Left lung (tissue), 10 donors: ENCODE data around the gene ARHGAP15. TPM values are rescaled to one million over a fixed set of nuclear protein-coding genes. Genes with fewer than 3 reads are reported as not detected.

Experiments
- ATAC-seq: fragments of 200-7000 bp; cut with Tn5 transposase; one replicate; pipeline ENCODE4 v1.9.1; 2020; ENCODE audit warnings: moderate library complexity
- DNase-seq, 4 donors: peaks; one replicate each; pipeline ENCODE4 v3.0.0-alpha.2; 2013 to 2020
- H3K27ac ChIP-seq, 2 donors: fragments of 200-600 bp; sonication (generic) in 1 of 2; one replicate each; pipeline versions ENCODE4 v1.5.0 to v1.8.0; 2020 to 2021
- H3K27me3 ChIP-seq, 2 donors: fragments of 200-600 bp; sonication (generic) in 1 of 2; one replicate each; pipeline versions ENCODE4 v1.5.0 to v1.8.0; 2020 to 2021
- H3K36me3 ChIP-seq, 2 donors: fragments of 200-600 bp; sonication (generic) in 1 of 2; one replicate each; pipeline versions ENCODE4 v1.5.0 to v1.8.0; 2020 to 2021
- H3K4me1 ChIP-seq, 2 donors: fragments of 200-600 bp; one replicate each; pipeline ENCODE4 v1.8.0; 2021
- H3K4me3 ChIP-seq, 2 donors: fragments of 200-600 bp; sonication (generic) in 1 of 2; one replicate each; pipeline versions ENCODE4 v1.5.0 to v1.8.0; 2020 to 2021; ENCODE audit warnings: mild to moderate bottlenecking in 1 of 2
- H3K9me3 ChIP-seq, 2 donors: fragments of 200-600 bp; sonication (generic) in 1 of 2; one replicate each; pipeline versions ENCODE4 v1.5.0 to v1.8.0; 2020 to 2021
- intact Hi-C, 2 donors: fragments of 100-400 bp; cut with DNase I; formaldehyde crosslinking; loops; one replicate each; pipeline versions ENCODE4 v1.11.2 to v1.14.2; 2022
- polyA plus RNA-seq, 6 donors: library from polyadenylated mRNA; unstranded; fragments of 120-200 nt; gene quantifications; one replicate each; pipeline ENCODE4 v1.2.1, GENCODE V29; 2013; ENCODE audit not compliant: insufficient read length in 6 of 6
- total RNA-seq, 2 donors: library from RNA; stranded (reverse); fragmentation: NEBNext Ultra II Directional; extraction: Animal tissue kit (Norgen Biotek cat#: 25700); gene quantifications; one replicate each; pipeline ENCODE4 v1.2.1, GENCODE V29; 2021
- TF ChIP-seq, protein P1 (sequence below), 2 donors: fragments of 200-600 bp; sonication (generic) in 1 of 2; IDR thresholded peaks; one replicate each; pipeline versions ENCODE4 v1.5.0 to v1.8.0; 2021; ENCODE audit warnings: antibody characterized with exemption in 2 of 2
- donor health status: DM: no; HTN: yes; CAD: no.
- donor health status: DM: no; HTN: no; CAD: no.

Gene ARHGAP15
- total and polyA plus RNA-seq, 8 donors: 16.8 to 48.3 (median 30.2) TPM

- intact Hi-C loops: loop anchor here in 1 of 2 donors (10.0 kb wide), 1 partner anchor 1080 kb away; no protein-coding TSS in a partner anchor
- Histone ChIP-seq H3K27me3 (no peaks in the 10 kb centered on the region), H3K9me3 (no peaks in the 10 kb centered on the region), H3K4me1 (peaks cover 0 to 4% of the 10 kb centered on the region in 2 donors), H3K27ac (peak overlapping the region; percentile 10 to 56), H3K36me3 (no peaks in the 10 kb centered on the region), H3K4me3 (no peak overlapping the region)
- TF ChIP-seq, protein P1, sequence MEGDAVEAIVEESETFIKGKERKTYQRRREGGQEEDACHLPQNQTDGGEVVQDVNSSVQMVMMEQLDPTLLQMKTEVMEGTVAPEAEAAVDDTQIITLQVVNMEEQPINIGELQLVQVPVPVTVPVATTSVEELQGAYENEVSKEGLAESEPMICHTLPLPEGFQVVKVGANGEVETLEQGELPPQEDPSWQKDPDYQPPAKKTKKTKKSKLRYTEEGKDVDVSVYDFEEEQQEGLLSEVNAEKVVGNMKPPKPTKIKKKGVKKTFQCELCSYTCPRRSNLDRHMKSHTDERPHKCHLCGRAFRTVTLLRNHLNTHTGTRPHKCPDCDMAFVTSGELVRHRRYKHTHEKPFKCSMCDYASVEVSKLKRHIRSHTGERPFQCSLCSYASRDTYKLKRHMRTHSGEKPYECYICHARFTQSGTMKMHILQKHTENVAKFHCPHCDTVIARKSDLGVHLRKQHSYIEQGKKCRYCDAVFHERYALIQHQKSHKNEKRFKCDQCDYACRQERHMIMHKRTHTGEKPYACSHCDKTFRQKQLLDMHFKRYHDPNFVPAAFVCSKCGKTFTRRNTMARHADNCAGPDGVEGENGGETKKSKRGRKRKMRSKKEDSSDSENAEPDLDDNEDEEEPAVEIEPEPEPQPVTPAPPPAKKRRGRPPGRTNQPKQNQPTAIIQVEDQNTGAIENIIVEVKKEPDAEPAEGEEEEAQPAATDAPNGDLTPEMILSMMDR (IDR thresholded peaks at IDR 0.05): no peak
- no peak for ATAC-seq
- DNase-seq: no peak
These were observed 305.2 kb downstream of the ARHGAP15 start for GRCh38 chr2:143434445-143434844.

DNA sequence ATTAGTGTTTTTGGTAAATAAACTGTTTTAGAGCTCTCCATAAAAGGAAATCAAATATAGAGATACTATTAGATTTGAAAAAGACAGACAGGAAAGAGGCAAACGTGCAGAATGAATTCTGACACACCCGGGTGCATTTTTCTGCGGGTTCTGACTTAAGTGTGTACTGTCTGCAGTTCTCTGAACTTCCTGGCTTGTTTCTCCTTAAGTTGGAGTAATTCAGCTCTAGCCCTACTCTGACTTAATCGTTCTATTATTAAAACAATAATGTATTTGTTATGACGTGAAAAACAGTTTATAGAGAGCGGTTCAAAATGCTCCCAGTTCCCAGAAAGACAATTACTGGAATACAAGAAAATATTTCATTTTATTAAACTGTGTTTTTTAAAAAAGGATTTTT is 305.9 kb downstream of the ARHGAP15 start:
- DNase-seq (peak in 1 of 4 donors; percentile 48), ATAC-seq (peak; percentile 79)
- TF ChIP-seq, protein P1 (IDR thresholded peaks at IDR 0.05): no peak
- no peaks in the 10 kb centered on the region for H3K27me3 ChIP-seq
- H3K4me1 ChIP-seq: peaks cover 0 to 4% of the 10 kb centered on the region in 2 donors
- H3K27ac ChIP-seq: peak overlapping the region in 1 of 2 donors; percentile 56
- intact Hi-C loops: loop anchor here in 1 of 2 donors (10.0 kb wide), 1 partner anchor 1080 kb away; no protein-coding TSS in a partner anchor
- no peaks in the 10 kb centered on the region for H3K9me3 ChIP-seq
- no peaks in the 10 kb centered on the region for H3K36me3 ChIP-seq
- H3K4me3 ChIP-seq: no peak overlapping the region

DNA sequence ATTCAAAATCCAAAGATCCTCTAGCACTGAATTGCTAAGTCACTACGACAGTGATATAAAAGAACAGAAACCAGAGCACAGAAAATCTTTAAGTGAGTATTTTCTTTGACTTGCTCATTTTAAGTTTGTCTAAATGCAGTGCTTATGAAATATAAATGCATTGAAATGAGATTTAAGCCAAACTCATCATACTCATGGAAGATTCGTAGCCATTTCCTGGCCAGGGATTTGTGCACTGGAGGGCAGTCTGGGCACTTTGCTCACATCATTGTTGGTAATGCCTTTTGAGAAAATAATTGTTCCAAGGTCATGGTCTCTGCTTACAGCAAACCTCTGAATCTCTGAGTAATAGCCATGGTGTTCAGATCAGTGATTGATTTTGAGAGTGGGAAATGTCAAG is 307.7 kb downstream of the ARHGAP15 start:
- H3K27ac ChIP-seq: no peak overlapping the region
- H3K27me3 ChIP-seq: no peaks in the 10 kb centered on the region
- H3K9me3 ChIP-seq: no peaks in the 10 kb centered on the region
- DNase-seq: no peak
- no peaks in the 10 kb centered on the region for H3K36me3 ChIP-seq
- H3K4me1 ChIP-seq: peaks cover 0 to 7% of the 10 kb centered on the region in 2 donors
- intact Hi-C loops: loop anchor here in 1 of 2 donors (10.0 kb wide), 1 partner anchor 1078 kb away; no protein-coding TSS in a partner anchor
- ATAC-seq: no peak
- TF ChIP-seq, protein P1 (IDR thresholded peaks at IDR 0.05): no peak
- no peak overlapping the region for H3K4me3 ChIP-seq

GRCh38 chr2:143440411-143441012 is 311.3 kb downstream of the ARHGAP15 start:
- no peak overlapping the region for H3K27ac ChIP-seq
- intact Hi-C loops: no loop called here
- H3K4me1 ChIP-seq: peaks cover 0 to 3% of the 10 kb centered on the region in 2 donors
- TF ChIP-seq, protein P1 (IDR thresholded peaks at IDR 0.05): no peak
- ATAC-seq (no peak), DNase-seq (no peak)
- no peak overlapping the region for H3K4me3 ChIP-seq
- no peaks in the 10 kb centered on the region for H3K9me3 ChIP-seq
- H3K27me3 ChIP-seq: no peaks in the 10 kb centered on the region
- no peaks in the 10 kb centered on the region for H3K36me3 ChIP-seq

GRCh38 chr2:143442193-143442592 is 313.0 kb downstream of the ARHGAP15 start:
- no peaks in the 10 kb centered on the region for H3K27me3 ChIP-seq
- DNase-seq (no peak), ATAC-seq (peak; percentile 85)

More at GRCh38 chr2:143442193-143442592, 313.0 kb downstream of the ARHGAP15 start:
- Histone ChIP-seq H3K9me3 (no peaks in the 10 kb centered on the region), H3K4me3 (no peak overlapping the region), H3K36me3 (no peaks in the 10 kb centered on the region), H3K4me1 (peaks cover 0 to 3% of the 10 kb centered on the region in 2 donors), H3K27ac (no peak overlapping the region)
- TF ChIP-seq, protein P1 (IDR thresholded peaks at IDR 0.05): no peak
- intact Hi-C loops: no loop called here
